AG04450 (cell line): ENCODE results near the gene TEDC2. TPM values are rescaled to one million over a fixed set of nuclear protein-coding genes. Genes with fewer than 3 reads are reported as not detected.
A peak's percentile ranks its signal among the peaks of the same experiment; 100 is the strongest.

ENCODE experiments used
- CTCF ChIA-PET: fragments of 300-600, 350-600 bp; formaldehyde crosslinking; extraction: SDS; loops from one replicate; lab custom pipeline; 2022; ENCODE audit warnings: antibody characterized with exemption, inconsistent platforms; lab: Charles Lee
- POLR2A ChIA-PET: fragments of 350-600 bp; formaldehyde crosslinking; extraction: SDS; loops from one replicate; lab custom pipeline; 2021; ENCODE audit warnings: antibody characterized with exemption, inconsistent platforms; lab: Yijun Ruan, JAX
- DNase-seq: peaks from one replicate; pipeline ENCODE4 v3.0.0-alpha.2; 2011; ENCODE audit warnings: low read depth, low spot score
- H3K27ac ChIP-seq: one replicate; pipeline ENCODE4 v1.5.1; 2012; ENCODE audit warnings: low read depth, low read length, control low read depth
- H3K27me3 ChIP-seq: one replicate; pipeline ENCODE4 v1.6.0; 2012; ENCODE audit warnings: low read length; ENCODE audit not compliant: control insufficient read depth, insufficient read depth
- H3K4me3 ChIP-seq: 2 replicates; pipeline ENCODE4 v1.5.1; 2011; ENCODE audit warnings: mild to moderate bottlenecking, low read depth, low read length, control low read depth
- H3K9me3 ChIP-seq: 2 replicates; pipeline ENCODE4 v1.5.1; 2012; ENCODE audit warnings: low read length; ENCODE audit not compliant: control insufficient read depth, insufficient read depth
- CTCF ChIP-seq: IDR thresholded peaks from 2 replicates; pipeline ENCODE4 v1.5.1; 2011; ENCODE audit warnings: low read depth, low read length, control low read depth, inconsistent platforms
- polyA plus RNA-seq: library from polyadenylated mRNA; depleted of rRNA; stranded (reverse); fragments of >200 nt; gene quantifications from 2 replicates; pipeline ENCODE4 v1.2.3, GENCODE V29; 2011

The TEDC2 gene
- polyA plus RNA-seq, 1 experiment, result 1.8 TPM

GRCh38 chr16:2447920-2448583 lies 11.9 kb upstream of the TEDC2 start:
- CTCF ChIA-PET, result no interaction called here
- no peaks in the 10 kb centered on the region; the same call in 1 of the 2 replicates for H3K9me3 ChIP-seq
- peak overlapping the region; percentile 31 for H3K27ac ChIP-seq
- no peak for TF ChIP-seq CTCF
- no peaks in the 10 kb centered on the region for H3K27me3 ChIP-seq
- no peak overlapping the region for H3K4me3 ChIP-seq
- no peak for DNase-seq
- POLR2A ChIA-PET, result no interaction called here

- DNase-seq, result no peak
- ChIA-PET POLR2A (no interaction called here), CTCF (no interaction called here)
- Histone ChIP-seq H3K27ac (no peak overlapping the region), H3K27me3 (no peaks in the 10 kb centered on the region), H3K9me3 (no peaks in the 10 kb centered on the region; the same call in 1 of the 2 replicates), H3K4me3 (no peak overlapping the region)
- no peak for TF ChIP-seq CTCF
These were observed 10.8 kb upstream of the TEDC2 start for GRCh38 chr16:2449118-2449517.

- DNase-seq, result no peak
- TF ChIP-seq CTCF, result no peak
- no peaks in the 10 kb centered on the region for H3K27me3 ChIP-seq
- H3K9me3 ChIP-seq, result no peaks in the 10 kb centered on the region; the same call in 1 of the 2 replicates
- ChIA-PET CTCF (interaction anchor here (0.7 to 1.3 kb wide), 2 partner anchors 51 to 385 kb away, joined by 4 read pairs; no protein-coding TSS in a partner anchor), POLR2A (interaction anchor here (0.6 to 0.7 kb wide), 2 partner anchors 15 to 18 kb away, joined by 3 to 5 read pairs; no protein-coding TSS in a partner anchor)
- no peak overlapping the region for H3K27ac ChIP-seq
- H3K4me3 ChIP-seq, result no peak overlapping the region
These were observed 9.4 kb upstream of the TEDC2 start for GRCh38 chr16:2450535-2450934.

- no peaks in the 10 kb centered on the region for H3K27me3 ChIP-seq
- DNase-seq, result no peak
- no peaks in the 10 kb centered on the region; the same call in 1 of the 2 replicates for H3K9me3 ChIP-seq
- ChIA-PET POLR2A (no interaction called here), CTCF (no interaction called here)
- H3K4me3 ChIP-seq, result no peak overlapping the region
- no peak overlapping the region for H3K27ac ChIP-seq
- no peak for TF ChIP-seq CTCF
These were observed 8.9 kb upstream of the TEDC2 start for GRCh38 chr16:2450975-2451381.

GRCh38 chr16:2451851-2452320 lies 8.0 kb upstream of the TEDC2 start:
- CTCF ChIA-PET, result no interaction called here
- DNase-seq, result no peak
- H3K4me3 ChIP-seq, result no peak overlapping the region
- H3K27me3 ChIP-seq, result no peaks in the 10 kb centered on the region
- H3K9me3 ChIP-seq, result no peaks in the 10 kb centered on the region; the same call in 1 of the 2 replicates
- POLR2A ChIA-PET, result no interaction called here
- TF ChIP-seq CTCF, result no peak
- no peak overlapping the region for H3K27ac ChIP-seq
